ENCODE data around the gene SLC25A36. TPM values are rescaled to one million over a fixed set of nuclear protein-coding genes. Genes with fewer than 3 reads are reported as not detected.
"Not testable (repeated sequence)": the region's sequence is repeated elsewhere in the genome, so short reads cannot be mapped to it uniquely, and the experiment has no call there.

SLC25A36 gene
- total RNA-seq, 1 experiment from 2014 or later: 49.7 TPM

GRCh38 chr3:140994316-140994715, 52.7 kb downstream of the SLC25A36 start:
- no peak for DNase-seq (ENCODE audit: low spot score)

GRCh38 chr3:140994861-140995260, 53.2 kb downstream of the SLC25A36 start:
- DNase-seq (ENCODE audit: low spot score): not testable (repeated sequence)

- DNase-seq (ENCODE audit: low spot score): no peak
Observed at GRCh38 chr3:140995881-140996280, 54.2 kb downstream of the SLC25A36 start.

- peak; percentile 73 for DNase-seq (ENCODE audit: low spot score)
Observed at GRCh38 chr3:141000027-141000663, 58.5 kb downstream of the SLC25A36 start.

- no peak for DNase-seq (ENCODE audit: low spot score)
Observed at GRCh38 chr3:141000686-141001085, 59.0 kb downstream of the SLC25A36 start.

GRCh38 chr3:141006344-141006743, 64.7 kb downstream of the SLC25A36 start:
- DNase-seq (ENCODE audit: low spot score): no peak

GRCh38 chr3:141009496-141009895, 67.9 kb downstream of the SLC25A36 start:
- no peak for DNase-seq (ENCODE audit: low spot score)

GRCh38 chr3:141011232-141011996, 69.8 kb downstream of the SLC25A36 start:
- peak; percentile 58 for DNase-seq (ENCODE audit: low spot score)

- DNase-seq (ENCODE audit: low spot score): no peak
Observed at GRCh38 chr3:141011997-141012262, 70.3 kb downstream of the SLC25A36 start.

- peak; percentile 19 for DNase-seq (ENCODE audit: low spot score)
Observed at GRCh38 chr3:141012571-141012970, 70.9 kb downstream of the SLC25A36 start.

GRCh38 chr3:141015481-141015880, 73.8 kb downstream of the SLC25A36 start:
- DNase-seq (ENCODE audit: low spot score): no peak

- not testable (repeated sequence) for DNase-seq (ENCODE audit: low spot score)
Observed at GRCh38 chr3:141017366-141018322, 76.0 kb downstream of the SLC25A36 start.

GRCh38 chr3:141019244-141019643, 77.6 kb downstream of the SLC25A36 start:
- DNase-seq (ENCODE audit: low spot score): no peak

- peak; percentile 40 for DNase-seq (ENCODE audit: low spot score)
Observed at GRCh38 chr3:141020143-141020830, 78.7 kb downstream of the SLC25A36 start.

- no peak for DNase-seq (ENCODE audit: low spot score)
Observed at GRCh38 chr3:141021261-141021660, 79.6 kb downstream of the SLC25A36 start.

Other genes with a start within 250 kb of the SLC25A36 start
- gene SPSB4, start 109.5 kb downstream of the SLC25A36 start, total RNA-seq (2014; rRNA removed; shearing (Covaris generic)): 1.9 and 2.2 TPM in 2 replicates

Measured in H4 (cell line).